Body of pancreas (tissue), 4 donors: ENCODE measurements around the gene ERICH4. TPM values are rescaled to one million over a fixed set of nuclear protein-coding genes. Genes with fewer than 3 reads are reported as not detected.

ENCODE experiments used
- ATAC-seq: fragments of 150-250 bp; one replicate; pipeline ENCODE4 v1.9.1; 2016
- DNase-seq, 4 donors: peaks; one replicate each; pipeline ENCODE4 v3.0.0-alpha.2; 2019
- H3K27ac ChIP-seq, 4 donors: fragments of 200-600 bp; sonication (generic); 1 replicate in 3 of 4; 2 replicates in 1 of 4; pipeline versions ENCODE4 v1.5.1 to v1.6.1; 2016 to 2019; ENCODE audit warnings: mild to moderate bottlenecking in 1 of 4, mixed read lengths in 1 of 4, moderate library complexity in 1 of 4
- H3K27me3 ChIP-seq, 2 donors: fragments of 200-600 bp; sonication (generic); one replicate each; pipeline ENCODE4 v1.6.0; 2016; ENCODE audit warnings: mild to moderate bottlenecking in 1 of 2
- H3K36me3 ChIP-seq, 2 donors: fragments of 200-600 bp; sonication (generic); replicated peaks in 1 of 2; 2 replicates each; pipeline ENCODE4 v1.5.1; 2016; ENCODE audit warnings: low read depth in 2 of 2; ENCODE audit not compliant: insufficient read depth in 1 of 2
- H3K4me1 ChIP-seq: fragments of 200-600 bp; sonication (generic); one replicate; pipeline ENCODE4 v1.6.0; 2016
- H3K4me3 ChIP-seq, 2 donors: fragments of 200-600 bp; sonication (generic); 1 replicate in 1 of 2; 2 replicates in 1 of 2; pipeline ENCODE4 v1.5.1; 2016 to 2019
- H3K9me3 ChIP-seq, 3 donors: fragments of 200-600 bp; sonication (generic); 1 replicate in 2 of 3; 2 replicates in 1 of 3; pipeline ENCODE4 v1.5.1; 2016
- CTCF ChIP-seq, 7 experiments: fragments of 450-650 bp in 4 of 7; fragments of 200-600 bp in 3 of 7; sonication (generic) in 3 of 7; IDR thresholded peaks; one replicate each; pipeline ENCODE4 v1.5.1; 2016 to 2019; ENCODE audit warnings: antibody characterized with exemption in 7 of 7
- POLR2A ChIP-seq, 3 donors: fragments of 450-650 bp; IDR thresholded peaks; one replicate each; pipeline ENCODE4 v1.6.1; 2016; ENCODE audit warnings: antibody characterized with exemption in 3 of 3, mild to moderate bottlenecking in 2 of 3
- WGBS, 2 donors: methylation state at CpG; one replicate each; pipeline ENCODE4 v1.1.5; 2017; 5-methylcytosine and 5-hydroxymethylcytosine counted together
- intact Hi-C: fragments of 100-400 bp; cut with DNase I; formaldehyde crosslinking; loops from one replicate; pipeline ENCODE4 v1.15.1; 2023
- total RNA-seq, 2 donors: library from RNA; depleted of rRNA; stranded (reverse); fragments of >200 nt; gene quantifications; one replicate each; pipeline ENCODE4 v1.1.0, GENCODE V29; 2016

Gene ERICH4
- total RNA-seq, 2 donors from 2014 or later, result not detected

- ATAC-seq (peak; percentile 66), DNase-seq (peak; percentile 37 to 58 (median 47))
- Histone ChIP-seq H3K27me3 (no peaks in the 10 kb centered on the region), H3K27ac (peak overlapping the region; percentile 78 to 85 (median 81)), H3K4me3 (no peak overlapping the region), H3K9me3 (no peaks in the 10 kb centered on the region), H3K36me3 (peaks cover 0 to 18% of the 10 kb centered on the region in 2 donors), H3K4me1 (peaks cover 9% of the 10 kb centered on the region)
- TF ChIP-seq CTCF (IDR thresholded peaks at IDR 0.05) (no peak), POLR2A (IDR thresholded peaks at IDR 0.05) (peak in 2 of 3 donors; percentile 41 to 48)
- intact Hi-C loops, result no loop called here
- WGBS, 2 donors, result 37 to 53% methylated on average over 23 of the region's 23 CpGs
These were observed 15.1 kb upstream of the ERICH4 start for GRCh38 chr19:41427647-41428480.

DNA sequence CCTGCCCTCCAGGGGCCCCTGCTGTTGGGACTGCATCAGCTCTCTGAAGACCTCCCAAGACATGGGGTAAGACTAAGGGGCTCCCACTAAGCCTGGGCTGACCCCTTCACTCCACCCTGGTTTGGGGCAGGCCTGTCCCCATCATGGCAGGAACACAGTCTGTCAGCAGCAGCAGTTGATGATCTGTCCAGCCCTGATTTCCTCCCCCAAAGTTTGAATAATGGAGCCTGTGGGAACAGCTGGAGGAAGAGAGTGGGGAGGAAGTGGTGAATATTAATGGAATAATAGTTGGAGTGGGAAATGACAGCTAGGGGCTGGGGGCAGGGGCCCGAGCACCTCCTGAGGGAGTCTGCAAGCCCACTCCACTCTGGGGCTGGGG, 14.5 kb upstream of the ERICH4 start:
- peaks cover 9% of the 10 kb centered on the region for H3K4me1 ChIP-seq

GRCh38 chr19:41430922-41431321, 12.0 kb upstream of the ERICH4 start:
- no peaks in the 10 kb centered on the region for H3K27me3 ChIP-seq
- H3K4me3 ChIP-seq, result no peak overlapping the region
- ATAC-seq (no peak), DNase-seq (no peak)
- TF ChIP-seq POLR2A (IDR thresholded peaks at IDR 0.05) (no peak), CTCF (IDR thresholded peaks at IDR 0.05) (no peak)
- H3K27ac ChIP-seq, result no peak overlapping the region
- peaks cover 9% of the 10 kb centered on the region for H3K4me1 ChIP-seq
- WGBS, 2 donors, result 79 to 82% methylated on average over 6 of the region's 6 CpGs
- peaks cover 0 to 8% of the 10 kb centered on the region in 2 donors for H3K36me3 ChIP-seq
- intact Hi-C loops, result loop anchor here (10.0 kb wide), 1 partner anchor 106 kb away; no protein-coding TSS in a partner anchor
- H3K9me3 ChIP-seq, result no peaks in the 10 kb centered on the region

More for the DNA sequence above, 14.5 kb upstream of the ERICH4 start:
- Histone ChIP-seq H3K27ac (peak overlapping the region; percentile 78 to 85 (median 81)), H3K4me3 (no peak overlapping the region), H3K36me3 (peaks cover 0 to 17% of the 10 kb centered on the region in 2 donors), H3K27me3 (no peaks in the 10 kb centered on the region), H3K9me3 (no peaks in the 10 kb centered on the region)
- intact Hi-C loops, result no loop called here
- WGBS, 2 donors, result 43 to 50% methylated on average over 1 of the region's 1 CpG
- no peak for DNase-seq
- TF ChIP-seq CTCF (IDR thresholded peaks at IDR 0.05) (no peak), POLR2A (IDR thresholded peaks at IDR 0.05) (no peak)
- no peak for ATAC-seq

- 70 to 84% methylated on average over 15 to 23 of the region's 23 CpGs for WGBS, 2 donors
- H3K4me3 ChIP-seq, result no peak overlapping the region
- H3K27me3 ChIP-seq, result no peaks in the 10 kb centered on the region
- TF ChIP-seq CTCF (IDR thresholded peaks at IDR 0.05), result peak in 5 of 7 experiments; percentile 7 to 35 (median 16)
- no peak for TF ChIP-seq POLR2A (IDR thresholded peaks at IDR 0.05)
- no peak overlapping the region for H3K27ac ChIP-seq
- H3K36me3 ChIP-seq, result peaks cover 0 to 6% of the 10 kb centered on the region in 2 donors
- intact Hi-C loops, result loop anchor here (10.0 kb wide), 1 partner anchor 107 kb away; no protein-coding TSS in a partner anchor
- ATAC-seq, result no peak
- DNase-seq, result peak in 1 of 4 donors; percentile 53
- peaks cover 9% of the 10 kb centered on the region for H3K4me1 ChIP-seq
- H3K9me3 ChIP-seq, result no peaks in the 10 kb centered on the region
These were observed 11.2 kb upstream of the ERICH4 start for GRCh38 chr19:41431426-41432386.
